Measurements from ENCODE around the gene SETD2. TPM values are rescaled to one million over a fixed set of nuclear protein-coding genes. Genes with fewer than 3 reads are reported as not detected.

Gene SETD2
- total and polyA plus RNA-seq, 4 donors = 7.6 to 37.6 (median 19.0) TPM

DNA sequence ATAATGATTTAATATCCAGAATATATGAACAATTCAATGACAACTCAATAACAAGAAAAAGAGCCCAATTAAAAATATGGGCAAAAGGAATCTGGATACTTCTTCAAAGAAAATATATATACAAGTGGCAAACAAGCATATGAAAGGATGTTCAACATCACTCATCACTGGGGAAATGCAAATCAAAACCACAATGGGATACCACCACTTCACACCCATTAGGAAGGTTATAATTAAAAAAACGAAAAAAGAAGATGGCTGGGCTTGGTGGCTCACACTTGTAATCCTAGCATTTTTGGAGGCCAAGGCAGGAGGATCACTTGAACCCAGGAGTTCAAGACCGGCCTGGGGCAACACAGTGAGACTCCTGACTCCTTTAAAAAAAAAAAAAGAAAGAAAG lies 191.5 kb downstream of the SETD2 start:
- Histone ChIP-seq H3K9ac (ENCODE audit: low read depth in 1 of 2, low read length in 2 of 2) (no peak overlapping the region), H3K4me1 (ENCODE audit: control insufficient read depth in 4 of 4, insufficient read depth in 4 of 4, low read length in 3 of 4) (peaks cover 34 to 76% (median 59%) of the 10 kb centered on the region in 4 donors), H3K9me3 (ENCODE audit: control insufficient read depth in 4 of 4, low read length in 3 of 4) (no peaks in the 10 kb centered on the region), H3K27me3 (ENCODE audit: control insufficient read depth in 4 of 4, insufficient read depth in 4 of 4, low read length in 3 of 4) (no peaks in the 10 kb centered on the region), H3K36me3 (ENCODE audit: control insufficient read depth in 4 of 4, insufficient read depth in 3 of 4, low read depth in 1 of 4, low read length in 3 of 4) (peaks cover 0 to 4% (median 1%) of the 10 kb centered on the region in 4 donors), H3K4me3 (ENCODE audit: low read depth in 1 of 3, low read length in 3 of 3) (no peak overlapping the region), H3K27ac (ENCODE audit: low read depth in 1 of 2, low read length in 2 of 2) (no peak overlapping the region)
- no peak for TF ChIP-seq FOXA2 (IDR thresholded peaks at IDR 0.05)
- no peak for TF ChIP-seq HNF4G (IDR thresholded peaks at IDR 0.05)
- TF ChIP-seq, protein P1, sequence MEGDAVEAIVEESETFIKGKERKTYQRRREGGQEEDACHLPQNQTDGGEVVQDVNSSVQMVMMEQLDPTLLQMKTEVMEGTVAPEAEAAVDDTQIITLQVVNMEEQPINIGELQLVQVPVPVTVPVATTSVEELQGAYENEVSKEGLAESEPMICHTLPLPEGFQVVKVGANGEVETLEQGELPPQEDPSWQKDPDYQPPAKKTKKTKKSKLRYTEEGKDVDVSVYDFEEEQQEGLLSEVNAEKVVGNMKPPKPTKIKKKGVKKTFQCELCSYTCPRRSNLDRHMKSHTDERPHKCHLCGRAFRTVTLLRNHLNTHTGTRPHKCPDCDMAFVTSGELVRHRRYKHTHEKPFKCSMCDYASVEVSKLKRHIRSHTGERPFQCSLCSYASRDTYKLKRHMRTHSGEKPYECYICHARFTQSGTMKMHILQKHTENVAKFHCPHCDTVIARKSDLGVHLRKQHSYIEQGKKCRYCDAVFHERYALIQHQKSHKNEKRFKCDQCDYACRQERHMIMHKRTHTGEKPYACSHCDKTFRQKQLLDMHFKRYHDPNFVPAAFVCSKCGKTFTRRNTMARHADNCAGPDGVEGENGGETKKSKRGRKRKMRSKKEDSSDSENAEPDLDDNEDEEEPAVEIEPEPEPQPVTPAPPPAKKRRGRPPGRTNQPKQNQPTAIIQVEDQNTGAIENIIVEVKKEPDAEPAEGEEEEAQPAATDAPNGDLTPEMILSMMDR (IDR thresholded peaks at IDR 0.05; ENCODE audit: low read depth, low read length, missing input control) = no peak
- TF ChIP-seq RAD21 (IDR thresholded peaks at IDR 0.05) = no peak
- no peak for TF ChIP-seq JUND (IDR thresholded peaks at IDR 0.05)
- no peak for TF ChIP-seq SP1 (IDR thresholded peaks at IDR 0.05)
- TF ChIP-seq, protein P2, sequence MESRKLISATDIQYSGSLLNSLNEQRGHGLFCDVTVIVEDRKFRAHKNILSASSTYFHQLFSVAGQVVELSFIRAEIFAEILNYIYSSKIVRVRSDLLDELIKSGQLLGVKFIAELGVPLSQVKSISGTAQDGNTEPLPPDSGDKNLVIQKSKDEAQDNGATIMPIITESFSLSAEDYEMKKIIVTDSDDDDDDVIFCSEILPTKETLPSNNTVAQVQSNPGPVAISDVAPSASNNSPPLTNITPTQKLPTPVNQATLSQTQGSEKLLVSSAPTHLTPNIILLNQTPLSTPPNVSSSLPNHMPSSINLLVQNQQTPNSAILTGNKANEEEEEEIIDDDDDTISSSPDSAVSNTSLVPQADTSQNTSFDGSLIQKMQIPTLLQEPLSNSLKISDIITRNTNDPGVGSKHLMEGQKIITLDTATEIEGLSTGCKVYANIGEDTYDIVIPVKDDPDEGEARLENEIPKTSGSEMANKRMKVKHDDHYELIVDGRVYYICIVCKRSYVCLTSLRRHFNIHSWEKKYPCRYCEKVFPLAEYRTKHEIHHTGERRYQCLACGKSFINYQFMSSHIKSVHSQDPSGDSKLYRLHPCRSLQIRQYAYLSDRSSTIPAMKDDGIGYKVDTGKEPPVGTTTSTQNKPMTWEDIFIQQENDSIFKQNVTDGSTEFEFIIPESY (IDR thresholded peaks at IDR 0.05) = no peak
- no peak for TF ChIP-seq FOXA1 (IDR thresholded peaks at IDR 0.05)
- TF ChIP-seq GABPA (IDR thresholded peaks at IDR 0.05 in 1 of 2, conservative IDR thresholded peaks at IDR 0.05 in 1 of 2) = no peak
- TF ChIP-seq, protein P3, sequence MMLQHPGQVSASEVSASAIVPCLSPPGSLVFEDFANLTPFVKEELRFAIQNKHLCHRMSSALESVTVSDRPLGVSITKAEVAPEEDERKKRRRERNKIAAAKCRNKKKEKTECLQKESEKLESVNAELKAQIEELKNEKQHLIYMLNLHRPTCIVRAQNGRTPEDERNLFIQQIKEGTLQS (IDR thresholded peaks at IDR 0.05) = no peak
- no peak for TF ChIP-seq TAF1 (conservative IDR thresholded peaks at IDR 0.05)
- no peak for TF ChIP-seq RXRA (IDR thresholded peaks at IDR 0.05)
- TF ChIP-seq EGR1 (IDR thresholded peaks at IDR 0.05; ENCODE audit: low read depth in 2 of 2) = no peak
- DNase-seq (ENCODE audit: low spot score) = no peak
- 90% methylated on average over 2 of the region's 2 CpGs for WGBS

DNA sequence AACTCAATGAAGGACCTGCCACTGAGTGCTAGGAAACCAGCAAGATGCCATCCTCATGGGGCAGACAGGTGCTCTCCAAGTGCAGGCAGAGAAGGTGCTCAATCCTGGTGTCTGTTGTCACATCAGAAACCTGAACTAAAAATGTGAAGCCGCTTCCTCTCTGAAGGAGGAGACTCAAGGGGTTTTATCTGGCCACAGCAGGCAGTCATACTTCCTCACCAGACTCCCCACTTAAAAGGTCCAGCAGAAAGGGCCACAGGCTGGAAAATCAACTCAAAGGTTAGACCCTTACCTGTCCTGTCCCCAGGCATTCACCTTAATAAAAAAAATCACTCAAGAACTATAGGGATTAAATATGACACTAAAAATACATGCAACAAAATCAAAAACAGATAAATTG lies 192.2 kb downstream of the SETD2 start:
- H3K36me3 ChIP-seq (ENCODE audit: control insufficient read depth in 4 of 4, insufficient read depth in 3 of 4, low read depth in 1 of 4, low read length in 3 of 4) = peaks cover 0 to 4% (median 1%) of the 10 kb centered on the region in 4 donors
- 81% methylated on average over 1 of the region's 1 CpG for WGBS

More for the DNA sequence above, 192.2 kb downstream of the SETD2 start:
- H3K9ac ChIP-seq (ENCODE audit: low read depth in 1 of 2, low read length in 2 of 2) = no peak overlapping the region
- peaks cover 32 to 79% (median 63%) of the 10 kb centered on the region in 4 donors for H3K4me1 ChIP-seq (ENCODE audit: control insufficient read depth in 4 of 4, insufficient read depth in 4 of 4, low read length in 3 of 4)
- peak overlapping the region; percentile 47 to 70 for H3K27ac ChIP-seq (ENCODE audit: low read depth in 1 of 2, low read length in 2 of 2)
- TF ChIP-seq FOXA2 (IDR thresholded peaks at IDR 0.05) (no peak), JUND (IDR thresholded peaks at IDR 0.05) (no peak), HNF4G (IDR thresholded peaks at IDR 0.05) (no peak), RAD21 (IDR thresholded peaks at IDR 0.05) (no peak), NR2F2 (IDR thresholded peaks at IDR 0.05) (no peak), RXRA (IDR thresholded peaks at IDR 0.05) (no peak), YY1 (IDR thresholded peaks at IDR 0.05) (no peak), TAF1 (conservative IDR thresholded peaks at IDR 0.05) (no peak)
- TF ChIP-seq, protein P3 (IDR thresholded peaks at IDR 0.05) = no peak
- TF ChIP-seq, protein P1 (IDR thresholded peaks at IDR 0.05; ENCODE audit: low read depth, low read length, missing input control) = no peak
- H3K27me3 ChIP-seq (ENCODE audit: control insufficient read depth in 4 of 4, insufficient read depth in 4 of 4, low read length in 3 of 4) = no peaks in the 10 kb centered on the region
- H3K4me3 ChIP-seq (ENCODE audit: low read depth in 1 of 3, low read length in 3 of 3) = no peak overlapping the region
- H3K9me3 ChIP-seq (ENCODE audit: control insufficient read depth in 4 of 4, low read length in 3 of 4) = no peaks in the 10 kb centered on the region
- DNase-seq (ENCODE audit: low spot score) = no peak
